CD14-positive monocyte (primary cell): ENCODE measurements around the gene AZIN2. TPM values are rescaled to one million over a fixed set of nuclear protein-coding genes. Genes with fewer than 3 reads are reported as not detected.
A peak's percentile ranks its signal among the peaks of the same experiment; 100 is the strongest.

ENCODE experiments used
- DNase-seq, 3 donors: peaks; one replicate each; pipeline ENCODE4 v3.0.0-alpha.2; 2011 to 2022
- H2AFZ ChIP-seq: 2 replicates; pipeline ENCODE4 v1.6.0; 2012; ENCODE audit warnings: mild to moderate bottlenecking, low read depth, low read length, inconsistent platforms; ENCODE audit not compliant: insufficient read depth, poor library complexity, severe bottlenecking
- H3K27ac ChIP-seq, 2 donors: 1 replicate in 1 of 2; 2 replicates in 1 of 2; pipeline ENCODE4 v1.5.1; 2012 to 2013; ENCODE audit warnings: low read length in 2 of 2, control low read depth in 1 of 2, inconsistent platforms in 1 of 2, low read depth in 1 of 2, mild to moderate bottlenecking in 1 of 2
- H3K27me3 ChIP-seq, 2 donors: one replicate each; pipeline versions ENCODE4 v1.6.0 to v1.6.1; 2011 to 2013; ENCODE audit warnings: low read length in 2 of 2; ENCODE audit not compliant: control insufficient read depth in 2 of 2, insufficient read depth in 2 of 2
- H3K36me3 ChIP-seq, 2 donors: replicated peaks in 1 of 2; 1 replicate in 1 of 2; 2 replicates in 1 of 2; pipeline versions ENCODE4 v1.5.1 to v1.6.1; 2012 to 2013; ENCODE audit warnings: low read length in 2 of 2, control low read depth in 1 of 2, inconsistent platforms in 1 of 2, mild to moderate bottlenecking in 1 of 2; ENCODE audit not compliant: insufficient read depth in 2 of 2, control insufficient read depth in 1 of 2
- H3K4me1 ChIP-seq, 2 donors: 1 replicate in 1 of 2; 2 replicates in 1 of 2; pipeline versions ENCODE4 v1.5.1 to v1.6.1; 2012 to 2013; ENCODE audit warnings: low read length in 2 of 2, control low read depth in 1 of 2, inconsistent platforms in 1 of 2, mild to moderate bottlenecking in 1 of 2, moderate library complexity in 1 of 2; ENCODE audit not compliant: insufficient read depth in 2 of 2, control insufficient read depth in 1 of 2
- H3K4me2 ChIP-seq: replicated peaks from 2 replicates; pipeline ENCODE3; 2012; ENCODE audit warnings: low read length, moderate library complexity, mild to moderate bottlenecking; ENCODE audit not compliant: poor library complexity, severe bottlenecking; ENCODE audit errors: extremely low read depth
- H3K4me3 ChIP-seq, 3 experiments: fragments of 200-600 bp in 1 of 3; sonication (generic) in 1 of 3; replicated peaks in 1 of 3; 1 replicate in 2 of 3; 2 replicates in 1 of 3; pipeline ENCODE4 v1.5.1; 2011 to 2013; ENCODE audit warnings: low read length in 3 of 3, mild to moderate bottlenecking in 3 of 3, control low read depth in 2 of 3, low read depth in 2 of 3, inconsistent platforms in 1 of 3, moderate library complexity in 1 of 3
- H3K79me2 ChIP-seq: 2 replicates; pipeline ENCODE4 v1.6.0; 2012; ENCODE audit warnings: mild to moderate bottlenecking, control low read depth, inconsistent platforms, low read length, moderate library complexity; ENCODE audit not compliant: insufficient read depth
- H3K9ac ChIP-seq: 2 replicates; pipeline ENCODE4 v1.6.0; 2017; ENCODE audit warnings: low read length, mild to moderate bottlenecking; ENCODE audit not compliant: insufficient read depth, poor library complexity, severe bottlenecking
- H3K9me3 ChIP-seq, 2 donors: replicated peaks in 1 of 2; 1 replicate in 1 of 2; 2 replicates in 1 of 2; pipeline versions ENCODE4 v1.5.1 to v1.6.1; 2012 to 2013; ENCODE audit warnings: low read length in 2 of 2, control low read depth in 1 of 2; ENCODE audit not compliant: control insufficient read depth in 1 of 2, insufficient read depth in 1 of 2
- H4K20me1 ChIP-seq: 2 replicates; pipeline ENCODE4 v1.6.0; 2012; ENCODE audit warnings: mild to moderate bottlenecking, low read length, control low read depth, moderate library complexity; ENCODE audit not compliant: insufficient read depth
- H3K27ac Mint-ChIP-seq, 7 donors: one replicate each; pipeline ENCODE4 v1.8.0; 2020; ENCODE audit warnings: mild to moderate bottlenecking in 7 of 7, mixed read lengths in 7 of 7, moderate library complexity in 6 of 7, inconsistent platforms in 2 of 7
- H3K27me3 Mint-ChIP-seq, 3 donors: one replicate each; pipeline ENCODE4 v1.8.0; 2021 to 2022; ENCODE audit warnings: low read depth in 3 of 3, mild to moderate bottlenecking in 3 of 3, mixed read lengths in 3 of 3, moderate library complexity in 3 of 3, inconsistent platforms in 1 of 3
- H3K36me3 Mint-ChIP-seq, 2 donors: one replicate each; pipeline ENCODE4 v1.8.0; 2020; ENCODE audit warnings: mixed read lengths in 2 of 2, inconsistent platforms in 1 of 2, mild to moderate bottlenecking in 1 of 2
- H3K4me1 Mint-ChIP-seq: one replicate; pipeline ENCODE4 v1.8.0; 2020; ENCODE audit warnings: mild to moderate bottlenecking, mixed read lengths
- H3K4me3 Mint-ChIP-seq, 2 donors: one replicate each; pipeline ENCODE4 v1.8.0; 2020; ENCODE audit warnings: mild to moderate bottlenecking in 2 of 2, mixed read lengths in 2 of 2, moderate library complexity in 1 of 2
- H3K9me3 Mint-ChIP-seq, 7 donors: one replicate each; pipeline ENCODE4 v1.8.0; 2020 to 2022; ENCODE audit warnings: mixed read lengths in 7 of 7, mild to moderate bottlenecking in 6 of 7, moderate library complexity in 6 of 7, inconsistent platforms in 2 of 7
- CTCF ChIP-seq: fragments of 200-600 bp; IDR thresholded peaks from one replicate; pipeline ENCODE4 v1.8.0; 2022; ENCODE audit warnings: antibody characterized with exemption, mild to moderate bottlenecking
- WGBS: methylation state at CpG from one replicate; pipeline ENCODE4 v1.1.5; 2013; ENCODE audit warnings: missing lambda C conversion rate; ENCODE audit not compliant: insufficient coverage; 5-methylcytosine and 5-hydroxymethylcytosine counted together
- intact Hi-C, 2 donors: fragments of 100-400 bp; cut with micrococcal nuclease; formaldehyde crosslinking; loops; one replicate each; pipeline versions ENCODE4 v1.15.0 to v1.15.1; 2023
- polyA plus RNA-seq, 3 donors: library from polyadenylated mRNA; depleted of rRNA in 1 of 3; unstranded in 2 of 3; stranded (reverse) in 1 of 3; fragments of 300-500 nt in 2 of 3; fragments of >200 nt in 1 of 3; fragmentation: Illumina TruSeq in 2 of 3; gene quantifications; 1 replicate in 2 of 3; 2 replicates in 1 of 3; pipeline ENCODE4 v1.2.3, GENCODE V29; 2012 to 2021

Gene AZIN2
- polyA plus RNA-seq, 3 donors: 0.03 to 0.89 TPM; not detected in 1

- Mint-ChIP-seq H3K9me3 (no peaks in the 10 kb centered on the region), H3K36me3 (peaks cover 31 to 61% of the 10 kb centered on the region in 2 donors), H3K4me1 (no peaks in the 10 kb centered on the region), H3K4me3 (no peak overlapping the region), H3K27ac (no peak overlapping the region), H3K27me3 (peaks cover 0 to 4% (median 3%) of the 10 kb centered on the region in 3 donors)
- H3K36me3 ChIP-seq: peaks cover 14 to 45% of the 10 kb centered on the region in 2 donors
- H3K9ac ChIP-seq: no peak overlapping the region
- no peak for DNase-seq
- no peaks in the 10 kb centered on the region for H3K9me3 ChIP-seq
- H3K79me2 ChIP-seq: no peaks in the 10 kb centered on the region
- no peak for TF ChIP-seq CTCF
- intact Hi-C loops: no loop called here
- no peaks in the 10 kb centered on the region for H4K20me1 ChIP-seq
- H3K4me3 ChIP-seq: no peak overlapping the region
- WGBS: 92% methylated on average over 4 of the region's 4 CpGs
- H3K4me1 ChIP-seq: no peaks in the 10 kb centered on the region
- no peak overlapping the region for H3K27ac ChIP-seq
- no peak overlapping the region for H3K4me2 ChIP-seq
- H3K27me3 ChIP-seq: no peaks in the 10 kb centered on the region
- no peak overlapping the region for H2AFZ ChIP-seq
Observed at GRCh38 chr1:33150522-33150921, 69.6 kb downstream of the AZIN2 start.

- Histone ChIP-seq H4K20me1 (no peaks in the 10 kb centered on the region), H3K79me2 (no peaks in the 10 kb centered on the region), H3K9me3 (no peaks in the 10 kb centered on the region), H2AFZ (no peak overlapping the region), H3K4me2 (no peak overlapping the region), H3K4me1 (no peaks in the 10 kb centered on the region), H3K4me3 (no peak overlapping the region), H3K9ac (no peak overlapping the region), H3K27ac (no peak overlapping the region), H3K36me3 (peaks cover 14 to 39% of the 10 kb centered on the region in 2 donors), H3K27me3 (no peaks in the 10 kb centered on the region)
- intact Hi-C loops: no loop called here
- no peak for TF ChIP-seq CTCF
- Mint-ChIP-seq H3K4me1 (peaks cover 1% of the 10 kb centered on the region), H3K36me3 (peaks cover 33 to 61% of the 10 kb centered on the region in 2 donors), H3K27ac (peak overlapping the region in 2 of 7 donors; percentile 16 to 37), H3K4me3 (no peak overlapping the region), H3K27me3 (peaks cover 0 to 4% (median 3%) of the 10 kb centered on the region in 3 donors), H3K9me3 (no peaks in the 10 kb centered on the region)
- WGBS: 94% methylated on average over 3 of the region's 7 CpGs
- no peak for DNase-seq
Observed at GRCh38 chr1:33151116-33151515, 70.2 kb downstream of the AZIN2 start.
